CD4-positive, alpha-beta T cell treated with Interleukin-15 for 1 hour (primary cell): ENCODE results near the gene CADM2.
"Not testable (repeated sequence)": the region's sequence is repeated elsewhere in the genome, so short reads cannot be mapped to it uniquely, and the experiment has no call there.

ENCODE experiments used
- DNase-seq: peaks from one replicate; pipeline ENCODE4 v3.0.0-alpha.2; 2020

CADM2 gene

DNA sequence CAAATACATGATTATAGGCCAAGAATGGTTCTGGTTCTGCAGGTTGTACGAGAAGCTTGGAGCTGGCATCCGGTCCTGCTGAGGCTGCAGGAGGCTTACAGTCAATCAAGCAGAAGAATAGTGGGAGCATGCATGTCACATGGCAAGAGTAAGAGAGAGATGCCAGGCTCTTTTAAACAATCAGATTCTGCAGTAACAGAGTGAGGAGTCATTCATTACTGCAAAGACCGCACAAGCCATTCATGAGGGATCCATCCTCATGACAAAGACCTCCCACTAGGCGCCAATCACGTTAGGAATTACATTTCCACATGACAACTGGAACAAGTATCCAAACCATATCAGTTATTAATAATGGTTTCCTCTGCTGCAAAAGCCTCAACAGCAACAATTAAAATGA is 536.8 kb downstream of the CADM2 start:
- no peak for DNase-seq

DNA sequence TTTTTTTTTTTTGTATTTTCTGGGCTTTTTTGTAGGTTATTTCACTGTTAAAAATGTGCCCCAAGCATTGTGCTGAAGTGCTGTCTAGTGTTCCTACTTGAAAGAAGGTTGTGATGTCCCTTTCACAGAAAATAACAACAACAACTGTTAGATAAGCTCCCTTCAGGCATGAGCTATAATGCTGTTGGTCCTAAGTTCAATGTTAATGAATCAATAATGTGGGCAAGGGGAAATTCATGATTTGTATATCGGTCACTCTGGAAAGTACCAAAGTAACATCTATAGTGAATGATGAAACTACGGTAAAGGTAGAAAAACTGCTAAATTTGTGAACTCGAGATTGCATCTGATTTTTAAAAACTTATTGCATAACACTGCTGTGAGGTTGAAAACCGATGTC is 539.4 kb downstream of the CADM2 start:
- no peak for DNase-seq

DNA sequence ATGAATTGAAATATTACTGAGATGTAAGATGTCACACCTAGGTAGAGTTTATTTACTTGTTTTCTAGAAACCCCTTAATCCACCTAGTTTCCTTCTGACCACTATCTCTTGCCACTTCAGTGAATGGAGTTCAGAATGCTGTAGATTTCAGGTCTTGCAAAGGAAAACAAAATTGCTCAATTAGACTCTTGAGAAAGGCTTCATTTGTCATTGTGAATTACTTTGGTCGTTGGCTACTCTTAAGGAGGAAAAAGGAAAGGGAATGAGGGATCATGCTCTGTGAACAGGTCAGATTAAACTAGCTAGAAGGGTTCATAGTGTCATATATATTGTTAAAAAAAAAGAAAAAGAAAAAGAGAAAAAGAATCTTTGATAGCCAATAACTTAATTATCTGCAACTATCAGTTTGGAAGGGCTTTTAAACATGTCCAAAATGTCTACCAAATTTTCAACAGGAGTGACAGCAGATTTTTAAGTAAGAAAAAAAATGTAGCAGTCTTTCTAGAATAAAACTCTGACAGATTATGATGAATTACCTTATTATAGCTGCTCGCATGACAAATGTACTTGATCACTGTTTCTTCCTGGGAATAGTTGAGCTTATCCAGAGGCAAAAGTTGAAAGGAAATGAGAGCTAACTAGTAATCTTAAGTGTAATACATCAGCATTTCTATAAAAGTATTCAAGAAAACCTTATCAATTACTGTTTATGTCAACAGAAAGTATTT is 543.5 kb downstream of the CADM2 start:
- DNase-seq = no peak

DNA sequence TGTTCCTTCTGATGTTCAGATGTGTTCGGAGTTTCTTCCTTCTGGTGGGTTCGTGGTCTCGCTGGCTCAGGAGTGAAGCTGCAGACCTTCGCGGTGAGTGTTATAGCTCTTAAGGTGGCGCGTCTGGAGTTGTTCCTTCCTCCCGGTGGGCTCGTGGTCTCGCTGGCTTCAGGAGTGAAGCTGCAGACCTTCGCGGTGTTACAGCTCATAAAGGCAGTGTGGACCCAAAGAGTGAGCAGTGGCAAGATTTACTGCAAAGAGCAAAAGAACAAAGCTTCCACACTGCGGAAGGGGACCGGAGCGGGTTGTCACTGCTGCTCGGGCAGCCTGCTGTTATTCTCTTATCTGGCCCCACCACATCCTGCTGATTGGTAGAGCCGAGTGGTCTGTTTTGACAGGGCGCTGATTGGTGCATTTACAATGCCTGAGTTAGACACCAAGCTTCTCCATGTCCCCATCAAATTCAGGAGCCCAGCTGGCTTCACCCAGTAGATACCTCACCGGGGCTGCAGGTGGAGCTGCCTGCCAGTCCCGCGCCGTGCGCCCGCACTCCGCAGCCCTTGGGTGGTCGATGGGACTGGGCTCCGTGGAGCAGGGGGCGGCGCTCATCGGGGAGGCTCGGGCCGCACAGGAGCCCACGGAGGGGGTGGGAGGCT is 545.5 kb downstream of the CADM2 start:
- DNase-seq = not testable (repeated sequence)

DNA sequence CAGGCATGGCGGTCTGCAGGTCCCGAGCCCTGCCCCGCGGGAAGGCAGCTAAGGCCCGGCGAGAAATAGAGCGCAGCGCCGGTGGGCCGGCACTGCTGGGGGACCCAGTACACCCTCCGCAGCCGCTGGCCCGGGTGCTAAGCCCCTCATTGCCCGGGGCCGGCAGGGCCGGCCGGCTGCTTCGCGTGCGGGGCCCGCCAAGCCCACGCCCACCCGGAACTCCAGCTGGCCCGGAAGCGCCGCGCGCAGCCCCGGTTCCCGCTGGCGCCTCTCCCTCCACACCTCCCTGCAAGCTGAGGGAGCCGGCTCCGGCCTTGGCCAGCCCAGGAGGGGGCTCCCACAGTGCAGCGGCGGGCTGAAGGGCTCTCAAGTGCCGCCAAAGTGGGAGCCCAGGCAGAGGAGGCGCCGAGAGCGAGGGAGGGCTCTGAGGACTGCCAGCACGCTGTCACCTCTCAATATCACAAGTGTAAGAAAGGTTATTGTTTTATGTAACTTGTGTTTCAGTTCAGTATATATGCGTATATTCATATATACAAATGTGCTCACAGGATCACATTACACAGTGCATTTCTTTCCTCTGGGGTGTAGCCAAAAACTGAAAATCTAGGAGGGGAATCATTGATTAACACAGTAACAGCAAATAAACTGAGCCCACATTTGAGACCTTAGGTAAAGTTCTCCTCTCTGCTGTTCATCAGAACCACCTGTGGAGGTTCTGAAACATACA is 546.2 kb downstream of the CADM2 start:
- DNase-seq = not testable (repeated sequence)

DNA sequence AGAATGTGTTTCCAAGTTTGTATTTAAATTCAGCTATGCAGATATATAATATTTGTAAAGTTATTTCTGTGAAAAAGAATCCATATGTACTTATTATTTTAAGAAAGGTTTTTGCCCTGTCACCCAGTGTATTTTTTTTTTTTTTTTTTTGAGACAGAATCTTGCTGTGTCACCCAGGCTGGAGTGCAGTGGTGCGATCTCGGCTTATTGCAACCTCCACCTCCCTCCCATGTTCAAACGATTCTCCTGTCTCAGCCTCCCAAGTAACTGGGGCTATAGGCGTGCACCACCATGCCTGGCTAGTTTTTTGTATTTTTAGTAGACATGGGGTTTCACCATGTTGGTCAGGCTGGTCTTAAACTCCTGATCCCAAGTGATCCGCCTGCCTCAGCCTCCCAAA is 548.3 kb downstream of the CADM2 start:
- DNase-seq = not testable (repeated sequence)

DNA sequence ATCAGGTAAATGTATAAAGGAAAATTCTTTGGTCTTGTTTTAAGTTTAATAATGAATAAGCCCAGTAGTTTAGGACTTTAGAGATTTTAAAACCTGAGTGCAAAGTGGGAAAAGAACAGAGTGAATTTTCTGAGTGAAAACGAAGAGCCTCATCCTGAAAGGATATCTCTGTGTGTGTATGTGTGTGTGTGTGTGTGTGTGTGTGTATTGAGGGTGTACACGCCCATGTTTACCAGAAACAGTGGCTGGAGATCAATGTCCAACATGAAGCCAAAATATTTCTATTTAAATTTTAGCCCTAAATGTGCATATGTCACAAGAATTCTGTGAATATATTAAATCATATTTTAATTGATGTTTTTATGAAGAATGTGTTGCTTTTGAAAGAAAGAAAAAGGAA is 549.9 kb downstream of the CADM2 start:
- DNase-seq = no peak

DNA sequence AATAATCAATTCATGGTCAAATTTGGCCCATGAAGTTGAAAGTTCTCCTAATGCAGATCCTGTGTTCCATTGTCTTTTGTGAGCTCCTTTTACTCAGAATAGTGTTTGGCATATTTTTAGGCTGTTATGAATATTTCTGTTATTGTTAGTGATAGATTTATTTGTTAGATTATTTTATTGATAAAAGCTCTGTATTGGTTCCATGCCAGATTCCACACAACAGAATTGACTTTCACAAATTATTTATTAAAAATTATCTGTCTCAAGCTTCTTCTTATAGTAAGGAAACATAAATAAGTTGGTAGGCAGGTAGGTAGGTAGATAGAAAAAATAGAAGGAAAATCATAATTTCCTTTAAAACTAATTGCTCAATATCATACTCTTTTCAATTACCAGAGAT is 557.4 kb downstream of the CADM2 start:
- no peak for DNase-seq

DNA sequence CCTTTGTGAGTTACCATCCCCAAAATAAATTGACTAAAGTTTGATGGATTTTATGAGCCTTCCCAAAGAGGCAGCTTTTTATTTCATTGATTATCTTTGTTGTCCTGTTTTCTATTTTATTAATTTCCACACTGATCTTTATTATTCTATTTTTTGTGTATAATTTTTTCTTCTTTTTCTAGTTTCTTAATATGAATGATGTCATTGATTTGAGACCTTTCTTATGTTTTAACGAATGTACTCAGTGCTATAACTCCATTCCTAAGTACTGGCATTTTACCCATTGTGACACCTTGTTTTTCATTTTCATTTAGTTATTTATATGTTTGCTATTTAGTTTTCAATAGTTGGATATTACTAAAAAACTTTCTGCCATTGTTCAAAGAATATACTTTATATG is 565.3 kb downstream of the CADM2 start:
- no peak for DNase-seq

DNA sequence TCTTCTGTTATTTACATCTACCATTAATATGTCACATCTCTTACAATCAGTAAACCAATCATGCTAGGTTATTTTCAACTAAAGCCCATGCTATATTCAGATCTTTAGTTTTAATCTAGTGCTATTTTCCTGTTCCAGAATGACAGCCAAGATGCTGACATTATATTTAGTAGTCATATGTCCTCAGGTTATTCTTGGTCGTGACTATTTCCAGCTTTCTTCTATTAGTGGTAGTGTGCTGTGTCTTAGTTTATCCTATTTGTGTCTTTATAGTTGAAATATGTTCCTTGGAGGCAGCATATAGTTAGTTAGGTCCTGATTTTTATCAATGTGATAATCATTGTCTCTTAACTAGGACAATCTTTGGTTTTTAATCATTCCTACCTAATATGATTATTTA is 566.5 kb downstream of the CADM2 start:
- no peak for DNase-seq

DNA sequence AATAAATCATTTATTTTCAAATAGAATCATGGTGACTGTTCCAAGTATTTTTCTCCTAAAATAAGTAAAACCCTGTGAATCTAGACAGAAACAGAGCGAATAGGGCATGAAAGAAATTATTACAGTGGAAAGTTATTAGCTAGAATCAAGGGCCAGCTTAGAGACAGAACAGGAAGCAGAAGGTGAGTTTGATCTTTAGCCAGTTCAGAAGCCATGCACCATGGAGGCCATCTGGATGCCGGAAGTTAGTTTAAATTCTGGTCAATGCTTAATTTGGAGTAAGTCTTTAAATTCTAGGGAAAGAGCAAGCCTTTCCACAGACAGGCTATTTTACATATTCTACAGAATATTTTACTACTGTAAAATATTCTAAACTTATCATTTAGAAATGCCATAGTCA is 574.8 kb downstream of the CADM2 start:
- no peak for DNase-seq

DNA sequence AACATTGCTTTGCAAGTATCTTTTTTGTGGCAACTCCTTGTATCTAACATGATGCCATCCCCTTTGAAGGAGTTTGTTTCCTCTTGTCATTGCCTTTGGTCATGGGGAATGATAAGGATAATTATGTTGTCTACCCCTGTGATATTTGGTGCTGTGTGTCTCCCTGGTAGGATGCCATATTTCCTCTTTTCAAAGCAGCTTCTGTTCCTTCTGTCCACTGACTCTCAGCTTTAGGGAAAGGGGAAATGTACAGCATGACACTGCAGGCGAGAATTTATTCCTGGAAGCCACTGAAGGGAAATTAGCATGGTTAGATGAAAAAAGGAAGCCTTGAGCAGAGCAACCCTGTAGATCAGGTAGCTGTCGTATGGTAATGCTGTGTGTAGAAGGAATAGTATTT is 576.7 kb downstream of the CADM2 start:
- no peak for DNase-seq

DNA sequence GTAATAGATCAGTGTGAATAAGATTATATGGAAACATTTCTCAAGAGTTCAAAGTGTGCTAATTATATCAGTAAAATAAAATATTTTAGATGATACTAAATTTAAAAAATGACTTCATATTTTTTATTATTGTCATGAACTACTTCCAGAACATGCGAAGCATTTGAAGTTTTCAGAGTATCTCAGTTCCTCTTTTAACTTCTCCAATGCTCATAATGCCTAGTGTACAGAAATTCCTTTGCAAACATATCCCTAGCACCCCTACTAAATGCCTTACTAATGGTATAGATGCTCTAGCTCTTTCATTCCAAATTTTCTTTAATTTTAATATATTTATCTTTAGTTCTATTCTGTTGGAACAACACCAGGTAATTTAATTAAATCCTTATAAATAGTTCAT is 580.4 kb downstream of the CADM2 start:
- DNase-seq = no peak

DNA sequence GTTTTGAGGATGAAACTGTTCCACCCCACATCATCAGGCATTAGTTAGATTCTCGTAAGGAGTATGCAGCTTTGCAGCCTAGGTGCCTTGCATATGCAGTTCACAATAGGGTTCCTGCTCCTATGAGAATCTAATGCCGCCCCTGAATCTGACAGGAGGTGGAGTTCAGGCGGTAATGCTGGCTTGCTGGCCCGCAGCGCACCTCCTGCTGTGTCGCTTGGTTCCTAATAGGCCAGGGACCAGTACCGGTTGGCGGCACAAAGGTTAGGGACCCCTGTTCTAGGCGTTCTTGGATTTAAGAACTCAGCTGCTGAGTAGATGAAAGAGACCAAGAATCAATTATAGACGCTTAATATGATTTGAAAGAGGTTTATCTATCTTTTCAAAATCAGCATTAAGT is 595.4 kb downstream of the CADM2 start:
- DNase-seq = no peak

DNA sequence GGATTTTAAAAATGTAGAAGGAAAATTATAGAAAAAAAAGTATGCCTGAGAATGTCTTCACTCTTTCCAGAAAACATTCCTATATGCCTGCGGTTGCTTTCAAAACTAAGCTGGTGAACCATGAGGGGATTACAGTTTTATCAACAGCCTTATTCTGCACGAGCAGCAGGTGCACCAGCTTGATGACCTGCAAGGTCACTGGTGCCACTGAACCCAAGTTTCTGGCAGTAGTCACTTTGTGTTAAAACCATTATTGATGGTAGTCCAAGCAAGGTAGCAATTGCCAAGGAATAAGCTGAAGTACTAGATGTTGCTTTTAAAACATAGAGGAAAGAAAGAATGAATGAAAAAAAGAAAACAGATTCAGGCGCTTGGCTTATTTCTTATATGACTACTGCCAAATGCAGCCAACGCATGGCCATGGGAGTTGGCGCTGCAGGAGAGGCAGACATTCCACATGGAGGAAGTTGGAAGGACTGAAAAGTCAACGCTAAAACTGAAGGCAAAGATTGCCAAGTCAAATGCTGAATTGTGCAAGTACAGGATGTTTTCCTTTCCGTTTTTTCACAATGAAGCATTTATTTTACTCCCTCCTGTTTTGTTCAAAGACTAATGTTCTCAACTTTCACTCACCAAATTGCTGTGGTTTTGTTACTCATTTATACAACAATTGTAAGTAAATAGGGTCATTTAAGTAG is 601.4 kb downstream of the CADM2 start:
- DNase-seq = no peak

DNA sequence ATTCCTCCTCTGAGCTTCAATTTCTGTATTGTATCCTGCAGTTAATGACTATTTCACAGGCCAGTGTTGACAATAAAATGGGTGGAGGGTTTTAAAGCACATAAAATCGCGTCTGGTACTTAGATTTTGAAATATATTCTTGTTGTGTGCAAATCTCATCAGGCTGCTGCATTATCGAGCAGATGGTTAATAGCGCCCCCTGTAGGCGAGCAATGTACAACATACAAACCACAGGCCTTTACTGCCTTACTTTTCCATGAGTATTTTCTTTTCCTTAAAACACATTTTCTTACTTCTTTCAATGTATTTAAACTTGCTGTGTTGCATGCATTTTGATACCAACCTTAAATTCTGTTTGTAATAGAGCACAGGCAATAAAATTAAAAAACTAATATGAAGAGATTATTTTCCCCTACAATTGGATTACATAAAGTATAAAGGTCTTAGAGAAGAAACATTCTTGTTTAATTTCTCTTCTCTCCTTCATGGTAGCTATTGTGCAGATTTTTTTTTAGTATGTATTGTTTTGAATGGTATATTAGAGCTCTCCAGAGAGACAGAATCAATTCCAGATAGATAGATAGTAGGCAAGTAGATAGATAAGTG is 608.4 kb downstream of the CADM2 start:
- DNase-seq = no peak

DNA sequence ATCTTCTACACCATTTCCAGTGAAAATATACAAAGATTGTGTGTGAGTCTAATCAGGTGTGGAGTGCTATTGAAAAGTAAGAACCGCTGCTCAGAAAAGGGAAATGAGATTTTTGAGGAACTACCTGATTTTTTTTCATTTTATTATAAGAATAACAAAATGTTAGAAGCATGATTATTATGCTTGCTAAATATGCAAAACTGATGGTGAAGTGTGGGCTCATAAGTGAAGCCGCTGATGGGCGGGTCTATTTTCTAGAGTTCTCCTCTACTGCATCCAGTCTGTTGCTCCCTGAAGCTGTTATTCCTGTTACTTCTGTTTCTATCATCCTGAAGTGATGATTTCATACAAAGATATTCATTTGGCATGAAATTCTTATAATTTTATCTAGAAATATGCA is 612.0 kb downstream of the CADM2 start:
- DNase-seq = no peak

DNA sequence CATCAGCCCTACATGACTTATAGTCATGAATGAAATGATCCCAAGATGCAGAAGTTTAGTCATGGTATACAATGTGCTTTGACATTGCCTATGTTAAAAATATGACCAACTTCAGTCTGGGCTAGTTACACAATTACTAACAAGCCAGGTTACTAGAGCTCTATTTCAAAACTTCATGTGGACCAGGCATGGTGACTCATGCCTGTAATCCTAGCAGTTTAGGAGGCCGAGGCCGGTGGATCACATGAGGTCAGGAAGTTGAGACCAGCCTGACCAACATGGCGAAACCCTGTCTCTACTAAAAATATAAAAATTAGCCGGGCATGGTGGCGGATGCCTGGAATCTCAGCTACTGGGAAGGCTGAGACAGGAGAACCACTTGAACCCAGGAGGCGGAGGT is 613.0 kb downstream of the CADM2 start:
- no peak for DNase-seq

DNA sequence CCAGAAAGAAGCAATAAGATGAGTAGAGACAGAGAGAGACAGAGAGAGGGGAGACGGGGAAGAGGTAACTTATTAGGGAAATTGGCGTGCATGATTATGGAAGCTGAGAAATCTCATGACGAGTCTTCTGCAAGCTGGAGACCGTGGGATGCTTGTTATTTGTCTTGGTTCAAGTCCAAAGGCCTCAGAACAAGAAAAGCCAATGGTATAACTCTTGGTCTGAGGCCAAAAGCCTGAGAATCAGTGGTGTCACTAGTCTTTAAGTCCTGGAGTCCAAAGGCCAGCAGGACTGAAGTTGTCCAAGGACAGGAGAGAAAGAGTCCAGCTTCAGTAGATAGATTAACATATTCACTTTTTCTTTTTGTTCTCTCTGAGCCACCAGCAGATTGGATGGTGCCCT is 613.6 kb downstream of the CADM2 start:
- no peak for DNase-seq

DNA sequence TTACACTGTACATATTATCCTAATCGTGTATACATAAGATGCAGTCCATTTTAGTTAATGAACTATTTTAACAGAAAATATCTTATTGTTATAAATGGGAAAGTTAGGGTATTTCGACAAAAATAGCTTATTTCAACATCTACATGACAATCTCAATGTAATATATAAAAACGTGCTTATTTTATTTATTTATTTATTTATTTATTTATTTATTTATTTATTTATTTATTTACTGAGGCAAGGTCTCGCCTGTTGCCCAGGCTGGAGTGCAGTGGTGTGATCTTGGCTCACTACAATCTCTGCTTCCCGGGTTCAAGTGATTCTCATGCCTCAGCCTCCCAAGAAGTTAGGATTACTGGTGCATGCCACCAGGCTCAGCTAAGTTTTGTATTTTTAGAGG is 614.2 kb downstream of the CADM2 start:
- no peak for DNase-seq

DNA sequence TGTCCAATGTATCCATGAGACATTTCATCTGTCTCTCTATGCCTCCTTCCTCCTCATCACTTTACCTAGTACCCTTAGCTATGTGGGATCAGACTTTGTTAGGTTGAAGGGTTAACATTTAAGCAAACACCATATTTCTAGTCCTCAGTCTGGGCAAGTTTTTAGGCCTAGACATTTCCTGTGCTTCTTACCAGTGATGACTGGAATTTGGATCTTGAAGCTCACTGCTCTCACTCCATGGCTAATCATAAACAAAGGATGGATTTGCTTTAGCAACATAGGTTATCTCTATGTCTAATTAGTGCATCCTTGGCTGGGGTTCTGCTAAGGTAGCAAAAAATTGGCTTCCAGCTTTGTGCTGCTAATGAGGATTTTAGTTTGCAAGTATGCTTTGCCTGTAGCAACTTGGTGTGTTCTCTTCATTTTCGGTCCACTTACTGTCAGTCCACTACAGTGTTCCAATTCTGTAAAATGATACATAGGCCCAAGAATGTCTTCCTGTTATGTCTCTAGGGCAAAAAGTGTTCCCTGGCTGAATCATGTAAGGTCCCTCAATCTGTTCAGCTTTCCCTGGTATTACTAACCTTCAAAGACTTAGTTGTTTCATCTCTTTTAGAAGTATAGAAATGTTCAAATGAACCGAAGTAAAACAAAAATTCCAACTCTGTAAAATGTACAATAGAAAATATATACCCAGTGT is 615.4 kb downstream of the CADM2 start:
- no peak for DNase-seq

DNA sequence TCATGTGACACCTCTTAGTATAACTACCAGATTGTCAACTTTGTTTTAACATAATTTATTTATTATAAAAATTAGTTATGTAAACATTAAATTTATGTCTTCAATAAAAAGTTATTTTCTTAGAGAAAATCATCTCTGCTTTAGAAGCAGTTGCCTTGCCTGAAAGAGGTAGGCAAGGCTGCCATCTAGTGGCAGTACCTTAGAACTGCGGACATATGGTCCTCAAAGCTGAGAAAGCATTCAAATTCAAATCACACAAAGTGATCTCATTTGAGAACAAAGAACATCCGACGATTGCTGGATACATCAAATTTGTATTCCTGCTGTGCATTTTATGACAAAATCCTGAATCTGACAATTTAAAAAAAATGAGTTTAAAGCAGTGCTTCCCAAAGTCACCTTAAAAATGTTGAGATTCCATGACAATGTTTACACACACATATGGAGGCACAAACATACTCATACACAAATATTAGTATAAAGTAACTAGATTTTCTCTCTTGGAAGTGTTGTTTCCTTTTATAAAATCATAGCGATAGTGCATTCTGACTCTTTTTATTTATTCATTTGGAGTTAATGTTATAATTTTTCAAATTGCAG is 617.4 kb downstream of the CADM2 start:
- DNase-seq = peak; percentile 18
